Hepatocyte (in vitro differentiated cells): ENCODE data around the gene KIAA1755. TPM values are rescaled to one million over a fixed set of nuclear protein-coding genes. Genes with fewer than 3 reads are reported as not detected.

ENCODE experiments used
- DNase-seq: peaks from one replicate; pipeline ENCODE4 v3.0.0-alpha.2; 2016; ENCODE audit warnings: low spot score
- H2AFZ ChIP-seq: fragments of 200-600 bp; sonication (generic); 2 replicates; pipeline ENCODE4 v1.6.0; 2016; ENCODE audit warnings: antibody characterized with exemption, mild to moderate bottlenecking
- H3K27ac ChIP-seq: fragments of 200-600 bp; sonication (generic); 2 replicates; pipeline ENCODE4 v1.5.1; 2016; ENCODE audit warnings: mild to moderate bottlenecking
- H3K27me3 ChIP-seq: fragments of 200-600 bp; sonication (generic); 2 replicates; pipeline ENCODE4 v1.6.1; 2016
- H3K36me3 ChIP-seq: fragments of 200-600 bp; sonication (generic); replicated peaks from 2 replicates; pipeline ENCODE4 v1.5.1; 2016; ENCODE audit warnings: low read depth; ENCODE audit not compliant: insufficient read depth
- H3K4me1 ChIP-seq: fragments of 200-600 bp; sonication (generic); 2 replicates; pipeline ENCODE4 v1.5.1; 2016; ENCODE audit warnings: mild to moderate bottlenecking, moderate library complexity; ENCODE audit not compliant: insufficient read depth
- H3K4me2 ChIP-seq: fragments of 200-600 bp; sonication (generic); 2 replicates; pipeline ENCODE4 v1.6.0; 2016
- H3K4me3 ChIP-seq: fragments of 200-600 bp; sonication (generic); 2 replicates; pipeline ENCODE4 v1.5.1; 2016; ENCODE audit warnings: mild to moderate bottlenecking
- H3K79me2 ChIP-seq: fragments of 200-600 bp; sonication (generic); 2 replicates; pipeline ENCODE4 v1.6.0; 2017; ENCODE audit warnings: mild to moderate bottlenecking
- H3K9me2 ChIP-seq: fragments of 200-600 bp; sonication (generic); replicated peaks from 2 replicates; pipeline ENCODE4 v1.6.0; 2017; ENCODE audit warnings: mild to moderate bottlenecking; ENCODE audit not compliant: insufficient read depth
- H3K9me3 ChIP-seq: fragments of 200-600 bp; sonication (generic); 2 replicates; pipeline ENCODE4 v1.5.1; 2016; ENCODE audit warnings: low read depth, mild to moderate bottlenecking
- H4K20me1 ChIP-seq: fragments of 200-600 bp; sonication (generic); 2 replicates; pipeline ENCODE4 v1.6.0; 2016; ENCODE audit warnings: mild to moderate bottlenecking; ENCODE audit not compliant: insufficient read depth, poor library complexity, severe bottlenecking
- CTCF ChIP-seq: fragments of 200-600 bp; sonication (generic); IDR thresholded peaks from 2 replicates; pipeline ENCODE4 v1.5.1; 2016; ENCODE audit warnings: antibody characterized with exemption, mild to moderate bottlenecking; ENCODE audit not compliant: poor library complexity
- EZH2 ChIP-seq: fragments of 200-600 bp; sonication (generic); IDR thresholded peaks from 2 replicates; pipeline ENCODE4 v1.6.1; 2016; ENCODE audit warnings: antibody characterized with exemption, mild to moderate bottlenecking, borderline replicate concordance
- EZH2phosphoT487 ChIP-seq: fragments of 200-600 bp; sonication (generic); IDR thresholded peaks from one replicate; pipeline ENCODE4 v1.6.1; 2018; ENCODE audit warnings: antibody characterized with exemption, mild to moderate bottlenecking, low read depth, moderate library complexity; ENCODE audit not compliant: unreplicated experiment, severe bottlenecking
- WGBS: methylation state at CpG from one replicate; pipeline ENCODE4 v1.1.6; 2016; ENCODE audit warnings: low lambda C conversion rate; ENCODE audit errors: missing lambda C conversion rate; 5-methylcytosine and 5-hydroxymethylcytosine counted together
- polyA plus RNA-seq: library from polyadenylated mRNA; unstranded; fragments of >200 nt; fragmentation: Nextera tagmentation; extraction: Ambion mirVana; gene quantifications from 2 replicates; pipeline ENCODE4 v1.2.1, GENCODE V29; 2016
- total RNA-seq: library from RNA; depleted of rRNA; stranded (reverse); fragments of >200 nt; gene quantifications from 2 replicates; pipeline ENCODE4 v1.2.3, GENCODE V29; 2014

KIAA1755 gene
- total and polyA plus RNA-seq, 2 experiments from 2014 or later: 1.6 to 3.4 TPM

- H3K4me1 ChIP-seq: peaks cover 7% of the 10 kb centered on the region
- 76% methylated on average over 3 of the region's 3 CpGs for whole genome bisulfite sequencing
- H3K27ac ChIP-seq: no peak overlapping the region
- H3K9me3 ChIP-seq: no peaks in the 10 kb centered on the region
- H2AFZ ChIP-seq: no peak overlapping the region
- H3K27me3 ChIP-seq: no peaks in the 10 kb centered on the region
- no peaks in the 10 kb centered on the region for H3K36me3 ChIP-seq
- no peaks in the 10 kb centered on the region for H3K9me2 ChIP-seq
- H4K20me1 ChIP-seq: no peaks in the 10 kb centered on the region
- no peak overlapping the region for H3K4me3 ChIP-seq
- DNase-seq: no peak
- no peak overlapping the region for H3K4me2 ChIP-seq
- TF ChIP-seq EZH2phosphoT487: no peak
- no peak for TF ChIP-seq EZH2
- H3K79me2 ChIP-seq: no peaks in the 10 kb centered on the region
Observed at GRCh38 chr20:38291966-38292365, 31.4 kb upstream of the KIAA1755 start.

- Histone ChIP-seq H3K27me3 (no peaks in the 10 kb centered on the region), H4K20me1 (no peaks in the 10 kb centered on the region), H3K4me3 (no peak overlapping the region), H3K9me3 (no peaks in the 10 kb centered on the region), H2AFZ (peak overlapping the region; percentile 55), H3K9me2 (no peaks in the 10 kb centered on the region), H3K27ac (no peak overlapping the region), H3K79me2 (no peaks in the 10 kb centered on the region), H3K36me3 (no peaks in the 10 kb centered on the region), H3K4me2 (peak overlapping the region; percentile 64), H3K4me1 (peaks cover 7% of the 10 kb centered on the region)
- peak; percentile 59 for DNase-seq
- WGBS: 51% methylated on average over 21 of the region's 21 CpGs
- no peak for TF ChIP-seq EZH2
- peak; percentile 44 for TF ChIP-seq CTCF
- no peak for TF ChIP-seq EZH2phosphoT487
Observed at GRCh38 chr20:38290829-38291814, 30.6 kb upstream of the KIAA1755 start.

GRCh38 chr20:38286586-38287531, 26.3 kb upstream of the KIAA1755 start:
- WGBS: 71% methylated on average over 16 of the region's 16 CpGs
- H3K9me3 ChIP-seq: no peaks in the 10 kb centered on the region
- H4K20me1 ChIP-seq: no peaks in the 10 kb centered on the region
- H3K36me3 ChIP-seq: no peaks in the 10 kb centered on the region
- TF ChIP-seq EZH2phosphoT487: no peak
- TF ChIP-seq CTCF: no peak
- TF ChIP-seq EZH2: no peak
- no peaks in the 10 kb centered on the region for H3K27me3 ChIP-seq
- H3K79me2 ChIP-seq: no peaks in the 10 kb centered on the region
- H3K27ac ChIP-seq: no peak overlapping the region
- no peak overlapping the region for H3K4me2 ChIP-seq
- no peak for DNase-seq
- H3K4me1 ChIP-seq: peaks cover 7% of the 10 kb centered on the region
- H3K9me2 ChIP-seq: no peaks in the 10 kb centered on the region
- no peak overlapping the region for H2AFZ ChIP-seq
- H3K4me3 ChIP-seq: no peak overlapping the region
